OCI-LY3 (cell line): ENCODE measurements around the gene SLC28A3.

Source experiments
- CTCF ChIP-seq: fragments of 200-600, 300-600 bp; sonication (generic); IDR thresholded peaks from 2 replicates; pipeline ENCODE4 v1.5.1; 2014; ENCODE audit warnings: antibody characterized with exemption, low read length, low read depth
- EZH2phosphoT487 ChIP-seq: fragments of 200-600 bp; shearing (Covaris generic); IDR thresholded peaks from 2 replicates; pipeline ENCODE4 v1.6.1; 2018; ENCODE audit warnings: antibody characterized with exemption, mixed run types, low read depth

DNA sequence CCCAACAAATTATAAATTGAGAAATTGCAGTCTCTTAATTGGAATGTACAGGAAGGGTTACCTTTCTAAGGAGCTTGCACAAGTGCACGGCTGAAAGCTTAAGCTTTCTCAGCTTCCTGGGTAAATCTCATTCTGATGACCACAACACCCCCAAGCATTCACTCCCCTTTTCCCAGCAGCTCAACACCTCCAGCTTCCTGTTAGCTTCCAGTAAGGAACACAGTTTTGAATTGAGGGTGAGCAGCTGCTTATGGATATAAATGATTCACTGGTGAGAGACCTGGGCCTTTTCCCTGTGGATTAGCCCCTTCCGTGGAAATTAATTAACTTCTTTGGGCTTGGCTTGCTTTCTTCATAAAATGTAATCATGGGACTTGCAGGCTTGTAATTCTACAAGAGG, 101.2 kb downstream of the SLC28A3 start:
- TF ChIP-seq CTCF (no peak), EZH2phosphoT487 (no peak)
